HEK293 (cell line): ENCODE measurements around the gene PAPSS2.

Experiments used
- CTCF ChIA-PET: fragments of 350-600 bp; formaldehyde crosslinking; extraction: SDS; loops from one replicate; lab custom pipeline; 2021; ENCODE audit warnings: antibody characterized with exemption; lab: Yijun Ruan, JAX
- POLR2A ChIA-PET: fragments of 300-600 bp; formaldehyde crosslinking; extraction: SDS; loops from one replicate; lab custom pipeline; 2020; ENCODE audit warnings: antibody characterized with exemption, inconsistent platforms; lab: Yijun Ruan, JAX
- H3K27ac ChIP-seq: fragments of 200-500 bp; sonication (Bioruptor generic); 2 replicates; pipeline ENCODE4 v1.5.1; 2014; ENCODE audit warnings: low read depth, low read length, control low read depth, inconsistent platforms; ENCODE audit errors: extremely low read depth
- H3K36me3 ChIP-seq, 2 experiments: fragments of 200-500 bp in 1 of 2; sonication (Bioruptor generic) in 1 of 2; 1 replicate in 1 of 2; 2 replicates in 1 of 2; pipeline ENCODE4 v1.5.1; 2014 to 2017; ENCODE audit warnings: inconsistent platforms in 2 of 2, low read length in 2 of 2; ENCODE audit not compliant: control insufficient read depth in 2 of 2, insufficient read depth in 1 of 2
- H3K4me1 ChIP-seq: fragments of 200-500 bp; sonication (Bioruptor generic); 2 replicates; pipeline ENCODE4 v1.5.1; 2014; ENCODE audit warnings: mild to moderate bottlenecking, low read length, inconsistent platforms; ENCODE audit not compliant: control insufficient read depth, insufficient read depth
- H3K4me3 ChIP-seq: 2 replicates; pipeline ENCODE4 v1.5.1; 2011; ENCODE audit warnings: low read depth, mild to moderate bottlenecking, control low read depth, low read length, moderate library complexity
- H3K9me3 ChIP-seq: fragments of 200-500 bp; sonication (Bioruptor generic); 2 replicates; pipeline ENCODE4 v1.5.1; 2014; ENCODE audit warnings: low read depth, low read length, inconsistent platforms; ENCODE audit not compliant: control insufficient read depth, insufficient read depth
- GFI1B ChIP-seq: fragments of 450-650 bp; formaldehyde crosslinking; IDR thresholded peaks from 2 replicates; pipeline ENCODE4 v1.5.1; 2016; ENCODE audit warnings: missing biosample characterization, missing genetic modification characterization
- HIC1 ChIP-seq: fragments of 450-650 bp; formaldehyde crosslinking; IDR thresholded peaks from 2 replicates; pipeline ENCODE4 v1.5.1; 2016; ENCODE audit warnings: missing biosample characterization, missing genetic modification characterization
- KLF10 ChIP-seq: fragments of 450-650 bp; IDR thresholded peaks from 2 replicates; pipeline ENCODE4 v1.5.1; 2018; ENCODE audit warnings: missing biosample characterization, mild to moderate bottlenecking, missing genetic modification characterization
- OSR2 ChIP-seq: fragments of 450-650 bp; formaldehyde crosslinking; IDR thresholded peaks from 2 replicates; pipeline ENCODE4 v1.5.1; 2016; ENCODE audit warnings: missing biosample characterization, missing genetic modification characterization
- SP2 ChIP-seq: fragments of 450-650 bp; formaldehyde crosslinking; IDR thresholded peaks from 2 replicates; pipeline ENCODE4 v1.5.1; 2016; ENCODE audit warnings: missing biosample characterization, missing genetic modification characterization
- YY2 ChIP-seq: fragments of 450-650 bp; formaldehyde crosslinking; IDR thresholded peaks from 2 replicates; pipeline ENCODE4 v1.5.1; 2016; ENCODE audit warnings: missing biosample characterization, missing genetic modification characterization
- ZBTB11 ChIP-seq: fragments of 450-650 bp; formaldehyde crosslinking; conservative IDR thresholded peaks from 2 replicates; pipeline ENCODE4 v1.5.1; 2016; ENCODE audit warnings: low read depth, missing biosample characterization, missing genetic modification characterization
- ZBTB17 ChIP-seq: fragments of 450-650 bp; formaldehyde crosslinking; IDR thresholded peaks from 2 replicates; pipeline ENCODE4 v1.5.1; 2016; ENCODE audit warnings: missing biosample characterization, missing genetic modification characterization
- ZBTB49 ChIP-seq: fragments of 450-650 bp; formaldehyde crosslinking; IDR thresholded peaks from 2 replicates; pipeline ENCODE4 v1.5.1; 2016; ENCODE audit warnings: missing biosample characterization, missing genetic modification characterization, low read depth
- ZBTB6 ChIP-seq: fragments of 450-650 bp; formaldehyde crosslinking; IDR thresholded peaks from 2 replicates; pipeline ENCODE4 v1.5.1; 2017; ENCODE audit warnings: missing biosample characterization, missing genetic modification characterization
- ZNF335 ChIP-seq: fragments of 450-650 bp; formaldehyde crosslinking; conservative IDR thresholded peaks from 2 replicates; pipeline ENCODE4 v1.5.1; 2016; ENCODE audit warnings: missing biosample characterization, missing genetic modification characterization
- ZNF48 ChIP-seq: fragments of 450-650 bp; formaldehyde crosslinking; IDR thresholded peaks from 2 replicates; pipeline ENCODE4 v1.5.1; 2016; ENCODE audit warnings: missing biosample characterization, missing genetic modification characterization
- ZNF521 ChIP-seq: fragments of 450-650 bp; formaldehyde crosslinking; IDR thresholded peaks from 2 replicates; pipeline ENCODE4 v1.5.1; 2017; ENCODE audit warnings: missing biosample characterization, mild to moderate bottlenecking, missing genetic modification characterization
- ZNF544 ChIP-seq: fragments of 450-650 bp; formaldehyde crosslinking; IDR thresholded peaks from 2 replicates; pipeline ENCODE4 v1.5.0; 2017; ENCODE audit warnings: missing biosample characterization, missing genetic modification characterization
- ZNF629 ChIP-seq: fragments of 450-650 bp; formaldehyde crosslinking; IDR thresholded peaks from 2 replicates; pipeline ENCODE4 v1.5.1; 2017; ENCODE audit warnings: missing biosample characterization, missing genetic modification characterization

The PAPSS2 gene

GRCh38 chr10:87660484-87661133 lies 931 bp downstream of the PAPSS2 start:
- Histone ChIP-seq H3K9me3 (no peaks in the 10 kb centered on the region), H3K4me3 (peak overlapping the region; percentile 65), H3K36me3 (no peaks in the 10 kb centered on the region), H3K27ac (peak overlapping the region; percentile 74), H3K4me1 (peaks cover 33% of the 10 kb centered on the region)
- POLR2A ChIA-PET, result interaction anchor here (0.6 to 2.2 kb wide), 3 partner anchors 41 to 350 kb away, joined by 3 to 5 read pairs (median 5); no protein-coding TSS in a partner anchor
- no peak for TF ChIP-seq ZNF48 (tag by site-specific recombination)
- TF ChIP-seq ZNF521 (tag by site-specific recombination), result no peak
- no peak for TF ChIP-seq KLF10
- no peak for TF ChIP-seq OSR2 (tag by site-specific recombination)
- TF ChIP-seq ZNF629 (tag by site-specific recombination), result no peak
- no peak for TF ChIP-seq ZBTB49 (tag by site-specific recombination)
- 0 out of 2 replicates have a peak, but pooled peaks have one; percentile 35 for TF ChIP-seq ZBTB11
- peak; percentile 98 for TF ChIP-seq ZNF335
- TF ChIP-seq HIC1 (tag by site-specific recombination), result peak; percentile 37; the same call in 1 of the 2 replicates
- no peak for TF ChIP-seq YY2 (tag by site-specific recombination)
- no peak for TF ChIP-seq GFI1B (tag by site-specific recombination)
- TF ChIP-seq ZBTB17 (tag by site-specific recombination), result 0 out of 2 replicates have a peak, but pooled peaks have one; percentile 51
- no peak for TF ChIP-seq SP2
- TF ChIP-seq ZNF544 (tag by site-specific recombination), result no peak
- no peak for TF ChIP-seq ZBTB6
- CTCF ChIA-PET, result interaction anchor here (0.6 to 1.4 kb wide), 7 partner anchors 9 to 970 kb away, joined by 3 to 4 read pairs (median 3); no protein-coding TSS in a partner anchor
